Hindlimb muscle (tissue), 1 donor: ENCODE results near the gene REV3L. TPM values are rescaled to one million over a fixed set of nuclear protein-coding genes. Genes with fewer than 3 reads are reported as not detected.
"Not testable (repeated sequence)": the region's sequence is repeated elsewhere in the genome, so short reads cannot be mapped to it uniquely, and the experiment has no call there.

Source experiments
- DNase-seq: peaks from one replicate; pipeline ENCODE4 v3.0.0-alpha.2; 2013
- polyA plus RNA-seq: library from polyadenylated mRNA; unstranded; fragments of 120-200 nt; gene quantifications from one replicate; pipeline ENCODE4 v1.2.1, GENCODE V29; 2013; ENCODE audit not compliant: insufficient read length

Gene REV3L
- polyA plus RNA-seq, 1 donor, result 36.4 TPM

DNA sequence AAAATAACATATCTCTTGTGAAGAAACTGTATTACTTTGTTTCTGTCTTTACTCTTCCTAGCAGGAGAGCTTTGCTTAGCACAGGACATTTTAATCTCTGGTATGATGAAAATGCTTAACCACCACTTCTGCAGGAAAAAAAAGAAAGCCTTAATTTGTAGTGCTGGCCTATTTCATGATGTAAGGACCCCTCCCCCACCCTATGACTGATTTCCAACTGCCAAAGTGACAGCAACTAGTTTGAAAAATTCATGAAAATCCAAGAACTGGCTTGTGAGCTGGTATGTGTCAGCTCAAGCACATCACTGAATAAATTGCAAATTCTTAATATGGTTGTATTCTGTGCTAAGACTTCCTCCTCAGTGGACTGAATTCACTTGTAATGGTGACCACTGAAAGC, 125.3 kb downstream of the REV3L start:
- DNase-seq, result no peak

DNA sequence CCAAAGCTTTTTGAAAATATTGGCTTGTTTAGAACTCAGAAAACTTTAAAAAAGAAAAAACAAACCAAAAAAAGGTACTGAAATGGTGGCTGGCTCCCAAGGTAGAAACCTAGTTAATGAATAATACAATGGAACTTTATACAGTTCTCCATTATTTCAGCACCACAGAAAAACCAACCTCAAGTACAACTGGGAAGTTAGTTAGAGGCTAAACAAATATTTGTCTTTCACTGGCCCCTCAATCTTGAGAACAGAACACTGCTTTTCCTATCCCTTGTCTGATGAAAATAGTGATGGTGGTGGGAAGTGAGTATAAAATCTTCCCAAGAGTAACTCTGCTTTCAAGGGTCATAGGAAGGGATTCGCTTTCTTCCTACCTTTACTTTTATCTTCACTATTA, 126.5 kb downstream of the REV3L start:
- no peak for DNase-seq

DNA sequence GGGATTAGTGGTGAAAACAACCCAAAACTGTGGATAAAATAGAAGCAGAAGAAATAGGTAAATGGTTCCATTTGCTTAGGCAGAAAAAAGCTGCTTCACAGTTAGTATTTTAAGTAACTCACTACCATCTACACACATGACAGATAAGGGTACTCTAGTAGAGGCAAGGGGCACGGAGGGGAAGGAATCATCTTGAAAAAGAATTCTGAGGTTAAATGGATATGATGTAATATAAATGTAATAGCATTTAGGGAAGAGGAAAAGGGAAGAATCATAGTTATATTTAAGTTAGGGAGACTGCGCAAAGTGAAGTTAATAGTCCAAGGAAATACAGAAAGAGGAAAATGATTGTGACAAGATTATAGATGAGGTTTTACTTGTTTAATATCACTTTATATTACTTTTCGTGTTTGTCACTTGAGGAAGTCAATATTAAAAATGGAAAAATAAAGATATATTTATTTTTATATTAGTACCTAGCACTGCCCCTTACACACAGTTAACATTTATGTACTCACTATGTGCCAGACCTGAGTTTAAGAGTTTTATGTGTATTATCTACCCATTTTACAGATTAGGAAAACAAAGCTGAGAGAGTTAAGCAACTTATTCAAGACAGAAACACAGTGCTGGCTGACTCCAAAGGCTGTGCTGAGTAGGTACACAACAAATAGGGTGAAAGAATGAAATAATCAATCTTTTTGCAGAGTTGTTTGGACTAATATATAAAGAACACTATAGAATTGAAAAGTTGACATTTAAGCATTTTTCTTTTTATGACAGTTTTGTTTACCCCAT, 128.1 kb downstream of the REV3L start:
- no peak for DNase-seq

DNA sequence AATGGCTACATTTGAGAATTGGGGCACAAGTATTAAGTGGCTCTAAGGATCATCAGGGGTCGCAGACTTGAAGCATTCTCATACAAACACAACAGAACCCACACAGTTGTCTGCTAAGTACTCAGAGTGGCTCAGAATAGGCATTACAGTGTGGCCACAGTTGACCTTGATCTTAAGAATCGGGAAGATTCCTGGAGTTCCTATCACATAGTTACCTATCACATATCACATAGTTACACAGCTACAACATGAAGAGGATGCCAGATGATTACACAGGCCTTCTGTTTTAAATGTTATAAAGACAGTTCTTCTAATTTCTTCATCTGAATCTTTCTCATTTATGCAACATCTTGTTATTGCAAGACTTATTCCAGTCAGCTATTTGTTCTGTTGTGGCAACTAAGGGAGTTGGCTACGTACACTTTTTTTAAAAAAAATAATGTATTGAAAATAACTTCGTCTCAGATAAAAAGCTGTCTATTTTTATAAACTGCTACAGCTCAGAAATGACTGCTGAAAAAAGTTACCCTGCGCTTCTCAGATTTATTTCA, 129.0 kb downstream of the REV3L start:
- no peak for DNase-seq

DNA sequence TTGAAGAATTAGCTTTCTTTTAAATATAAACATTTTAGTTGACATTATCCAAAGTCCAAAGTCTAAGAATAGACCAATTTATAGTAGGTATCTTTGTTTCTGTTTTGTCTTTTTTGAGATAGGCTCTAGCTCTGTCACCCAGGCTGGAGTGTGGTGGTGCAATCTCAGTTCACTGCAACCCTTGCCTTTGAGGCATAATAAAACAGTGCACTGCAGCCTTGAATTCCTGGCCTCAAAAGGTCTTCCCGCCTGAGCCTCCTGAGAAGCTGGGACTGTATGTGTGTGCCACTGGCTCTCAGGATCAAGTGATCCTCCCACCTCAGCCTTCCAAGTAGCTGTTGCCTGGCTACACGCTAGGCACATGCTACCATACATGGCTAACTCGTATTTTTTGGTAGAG, 135.4 kb downstream of the REV3L start:
- DNase-seq, result no peak

DNA sequence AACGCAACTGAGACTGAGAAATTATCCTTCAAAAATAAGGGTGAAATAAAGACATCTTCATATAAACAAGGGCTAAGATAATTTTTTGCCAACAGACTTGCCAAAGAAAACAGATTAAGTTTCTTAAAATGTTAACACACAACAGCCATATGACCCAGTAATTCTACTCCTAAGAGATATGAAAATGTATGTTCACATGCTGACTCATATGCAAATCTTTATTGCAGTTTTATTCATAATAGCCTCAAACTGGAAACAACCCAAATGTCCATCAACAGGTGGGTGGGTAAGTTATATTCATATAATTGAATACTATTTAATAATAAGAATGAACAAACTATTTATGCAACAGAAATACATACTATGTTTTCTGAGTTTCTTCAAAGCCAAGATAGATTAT, 140.1 kb downstream of the REV3L start:
- no peak for DNase-seq

DNA sequence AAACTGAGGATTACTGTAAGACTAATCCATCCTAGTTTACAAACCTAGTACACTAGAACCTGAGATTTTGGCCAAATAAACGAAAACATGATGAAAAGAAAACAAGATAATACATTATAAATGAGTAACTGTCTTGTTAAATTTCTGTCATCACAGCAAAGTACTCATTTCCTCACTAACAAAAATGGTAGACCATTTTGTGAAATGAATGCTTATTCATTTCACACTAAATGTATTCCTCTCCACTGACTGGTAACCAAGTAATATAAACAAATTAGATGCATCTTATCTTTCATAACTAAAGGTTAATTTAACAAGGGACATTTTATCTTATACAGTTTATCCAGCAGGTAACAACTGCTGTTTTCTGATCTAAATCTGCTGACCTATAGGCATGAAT, 143.7 kb downstream of the REV3L start:
- no peak for DNase-seq

DNA sequence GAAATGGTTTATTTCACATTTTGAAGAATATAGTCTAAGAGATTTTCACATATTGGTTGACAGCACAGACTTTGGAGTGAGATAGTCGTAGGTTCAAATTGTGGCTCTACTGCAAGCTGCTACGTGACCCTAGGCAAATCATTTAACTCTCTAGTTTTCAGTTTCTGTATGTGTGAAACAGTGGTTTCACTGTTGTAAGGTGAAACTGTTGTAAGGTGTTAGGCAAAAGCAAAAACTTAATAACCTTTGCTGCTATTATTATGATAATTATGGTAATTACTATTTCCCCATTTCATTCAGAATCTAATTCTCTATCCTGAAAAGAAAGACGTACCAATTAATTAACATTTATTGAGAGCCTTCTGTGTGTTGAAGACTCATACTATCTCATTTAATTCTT, 144.2 kb downstream of the REV3L start:
- DNase-seq, result no peak

DNA sequence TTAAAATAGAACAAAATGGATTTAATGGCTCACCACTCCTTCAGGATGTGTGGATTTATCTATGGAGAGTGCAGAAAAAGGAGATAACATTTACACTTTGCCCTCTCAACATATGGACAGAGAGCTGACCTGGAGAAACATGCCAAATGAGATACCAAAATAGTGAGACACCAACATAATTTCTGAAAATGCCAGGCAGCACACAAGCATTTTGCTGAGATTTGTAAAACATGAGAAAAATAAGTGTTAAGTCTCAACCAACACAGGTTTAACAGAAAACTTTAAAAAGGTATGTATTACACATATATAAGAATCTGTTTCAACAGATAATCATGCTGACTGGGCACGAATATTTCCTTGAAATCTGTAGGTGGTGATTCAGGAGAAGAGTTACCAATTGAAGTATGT, 145.2 kb downstream of the REV3L start:
- DNase-seq, result no peak

DNA sequence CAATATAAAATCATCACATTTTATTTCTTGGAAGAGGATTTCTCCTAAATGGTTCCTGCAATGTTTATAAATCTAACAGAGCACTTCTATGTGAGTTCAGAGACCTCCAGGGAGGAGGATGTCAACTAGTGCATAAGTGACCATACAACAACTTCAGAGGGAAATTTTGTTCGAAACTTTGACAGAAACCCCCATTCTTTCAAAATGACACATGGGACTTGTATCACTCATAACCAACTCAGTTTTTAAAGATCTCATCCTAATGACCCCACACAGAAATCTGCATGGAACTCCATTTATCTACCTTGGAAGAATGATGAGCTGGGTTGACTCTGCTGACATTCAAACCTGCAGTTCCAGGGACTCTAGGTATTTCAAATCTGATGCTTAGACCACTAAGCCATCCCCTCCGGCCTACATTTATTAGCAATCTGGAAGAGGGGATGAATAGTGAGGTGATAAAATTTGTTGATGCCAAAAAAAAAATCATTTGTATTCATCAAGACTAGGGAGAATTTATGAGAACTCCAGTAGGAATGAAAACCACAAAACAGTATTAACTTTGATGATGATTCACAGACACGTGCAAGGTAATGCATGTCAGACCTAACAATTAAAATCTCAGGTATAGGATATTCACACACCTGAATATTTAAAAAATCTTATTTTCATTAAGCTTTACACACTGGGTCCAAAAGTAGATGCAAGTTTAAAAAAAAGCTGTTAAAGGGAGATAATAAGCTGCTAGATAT, 153.0 kb downstream of the REV3L start:
- DNase-seq, result no peak

DNA sequence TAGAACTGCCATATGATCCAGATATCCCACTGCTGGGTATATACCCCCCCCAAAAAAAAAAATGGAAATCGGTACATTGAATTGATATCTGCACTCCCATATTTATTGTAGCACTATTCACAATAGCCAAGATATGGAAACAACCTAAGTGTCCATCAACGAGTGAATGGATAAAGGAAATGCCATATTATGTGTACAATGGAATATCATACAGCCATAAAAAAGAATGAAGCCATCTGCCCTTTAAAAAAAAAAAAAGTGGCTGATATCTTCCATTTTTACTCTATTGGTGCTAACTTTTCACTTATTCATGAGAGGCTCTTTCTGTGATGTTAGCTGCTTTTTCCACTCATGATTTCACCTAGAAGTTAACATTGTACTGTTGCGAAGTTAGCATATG, 156.5 kb downstream of the REV3L start:
- no peak for DNase-seq

DNA sequence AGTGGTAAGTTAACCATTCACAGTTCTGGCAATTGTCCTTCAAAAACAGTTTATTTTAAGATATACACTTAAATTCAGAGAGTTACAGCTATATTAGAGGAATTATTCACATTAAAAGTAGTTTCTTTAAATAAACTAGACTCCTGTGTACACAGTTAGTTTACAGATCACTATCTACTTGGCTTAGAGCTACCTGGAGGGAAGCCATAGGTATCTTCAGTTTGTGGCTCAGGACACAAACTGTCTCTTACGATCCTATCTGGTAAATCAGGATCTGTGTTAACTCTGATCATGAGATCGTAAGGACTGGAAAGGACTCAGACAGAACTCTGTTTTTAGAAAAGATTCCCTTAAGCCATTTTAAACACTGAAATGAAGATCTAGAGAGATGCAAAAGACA, 160.9 kb downstream of the REV3L start:
- DNase-seq, result no peak

DNA sequence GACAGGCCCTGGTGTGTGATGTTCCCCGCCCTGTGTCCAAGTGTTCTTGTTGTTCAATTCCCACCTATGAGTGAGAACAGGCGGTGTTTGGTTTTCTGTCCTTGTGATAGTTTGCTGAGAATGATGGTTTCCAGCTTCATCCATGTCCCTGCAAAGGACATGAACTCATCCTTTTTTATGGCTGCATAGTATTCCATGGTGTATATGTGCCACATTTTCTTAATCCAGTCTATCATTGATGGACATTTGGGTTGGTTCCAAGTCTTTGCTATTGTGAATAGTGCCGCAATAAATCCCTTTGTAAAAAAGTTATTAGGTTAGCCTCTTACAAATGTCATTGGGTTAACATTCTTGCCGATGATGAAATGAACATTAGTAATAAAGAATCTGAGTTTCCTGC, 175.1 kb downstream of the REV3L start:
- DNase-seq, result not testable (repeated sequence)

DNA sequence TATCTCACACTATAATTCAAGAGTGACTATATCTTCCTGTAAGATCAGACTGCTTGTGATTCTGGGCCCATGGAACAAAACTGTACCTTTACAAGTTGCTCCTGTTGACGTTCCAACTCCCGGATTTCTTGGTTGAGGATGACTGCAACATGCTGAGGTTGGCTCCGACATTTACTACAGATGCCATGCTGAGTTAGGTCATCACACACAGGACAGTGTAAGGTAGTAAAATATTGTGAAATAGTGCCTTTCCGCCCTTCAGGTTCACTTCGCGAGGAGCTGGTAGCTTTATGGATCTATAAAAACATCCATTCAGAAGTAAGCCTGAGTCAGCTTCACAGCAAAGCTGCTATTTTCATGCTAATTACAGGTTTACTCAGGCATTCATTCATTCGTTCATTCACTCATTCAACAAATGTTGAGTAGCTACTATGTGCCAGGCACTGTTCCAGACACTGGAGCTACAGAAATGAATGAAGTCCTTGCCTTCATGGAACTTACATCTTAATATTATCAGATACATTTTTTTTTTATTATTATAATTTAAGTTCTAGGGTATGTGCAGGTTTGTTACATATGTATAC, 175.7 kb downstream of the REV3L start:
- DNase-seq, result no peak

DNA sequence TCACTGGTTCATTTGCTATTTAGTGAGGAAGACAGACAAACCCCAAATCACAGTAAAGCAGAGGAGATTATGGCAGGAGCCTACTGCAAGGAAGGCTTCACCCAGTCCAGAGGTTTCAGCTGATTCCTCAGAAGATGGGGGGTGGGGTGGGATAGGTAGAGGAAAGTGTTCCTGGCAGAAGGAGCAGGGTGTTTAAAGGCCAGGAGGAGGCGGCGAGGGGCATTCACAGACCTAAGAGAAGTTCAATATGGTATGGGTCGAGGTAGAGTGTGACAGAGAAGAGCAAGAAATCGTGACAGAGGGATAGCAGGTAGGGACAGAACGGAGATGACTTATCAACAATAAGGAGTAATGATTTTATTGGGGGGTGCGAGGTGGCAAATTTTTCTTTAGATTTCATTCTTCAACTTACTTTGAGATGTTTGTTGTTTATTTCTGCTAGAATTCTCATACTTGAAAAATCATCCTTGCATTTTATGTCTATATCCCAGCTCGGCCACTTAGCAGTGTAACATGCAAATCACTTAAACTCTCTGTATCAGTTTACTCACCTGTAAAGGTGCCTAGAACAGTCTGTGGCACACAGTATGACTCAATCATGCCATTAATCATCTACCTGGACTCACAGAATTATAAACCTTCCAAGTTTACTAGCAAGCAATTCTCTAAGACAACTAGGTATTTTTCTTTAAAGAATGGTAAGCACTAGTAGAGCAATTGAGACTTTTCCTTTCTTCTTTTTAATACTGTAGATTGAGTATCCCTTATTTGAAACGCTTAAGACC, 176.7 kb downstream of the REV3L start:
- no peak for DNase-seq

DNA sequence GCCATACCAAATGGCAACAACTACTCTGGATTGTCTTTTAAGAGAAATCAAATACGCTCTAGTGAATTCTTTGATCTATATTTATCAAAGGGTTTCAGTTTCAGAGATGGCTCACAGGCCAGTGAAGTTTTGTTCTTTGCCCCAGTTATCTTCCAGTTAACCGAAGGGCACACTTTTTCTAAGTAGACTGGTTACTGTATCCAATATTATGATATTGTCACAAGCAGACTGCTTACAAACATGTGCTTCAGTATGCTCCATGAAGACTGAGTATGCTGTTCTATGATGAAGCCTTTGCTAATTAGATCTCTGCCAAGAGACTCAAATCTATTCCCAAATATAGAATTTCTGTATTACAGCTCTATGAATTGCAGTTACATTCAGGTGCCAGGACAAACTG, 181.1 kb downstream of the REV3L start:
- no peak for DNase-seq

DNA sequence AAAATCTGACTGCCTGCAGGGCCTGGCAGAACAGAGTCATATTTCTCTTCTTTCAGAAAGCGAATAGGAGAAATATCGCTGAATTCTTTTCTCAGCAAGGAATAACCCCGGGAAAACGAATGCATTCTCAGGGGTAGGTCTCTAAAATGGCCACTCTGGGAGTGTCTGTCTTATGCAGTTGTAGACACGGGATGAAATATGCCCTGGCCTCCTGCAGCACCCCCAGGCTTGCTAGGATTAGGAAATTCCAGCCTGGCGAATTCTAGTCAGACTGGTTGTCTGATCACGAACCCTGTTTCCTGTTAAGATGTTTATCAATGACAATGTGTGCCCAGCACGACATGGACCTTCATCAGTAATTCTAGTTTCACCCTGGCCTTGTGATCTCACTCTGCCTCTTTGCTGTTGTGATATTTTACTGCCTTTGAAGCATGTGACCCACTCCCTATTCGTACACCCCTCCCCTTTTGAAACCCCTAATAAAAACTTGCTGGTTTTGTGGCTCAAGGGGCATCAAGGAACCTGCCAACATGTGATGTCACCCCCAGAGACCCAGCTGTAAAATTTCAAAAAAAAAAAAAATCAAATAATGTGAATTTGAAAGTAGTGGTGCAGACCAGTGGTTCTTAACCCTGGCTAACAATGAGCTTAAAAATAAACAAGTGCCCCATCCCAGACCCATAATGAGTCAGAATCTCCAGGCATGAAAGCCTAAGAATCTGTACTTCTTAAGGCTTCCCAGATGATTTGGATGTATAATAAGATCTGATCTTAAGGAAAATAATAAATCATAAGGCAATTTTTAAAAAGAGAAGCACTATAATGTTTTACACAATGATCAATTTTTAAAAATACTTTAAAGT, 181.8 kb downstream of the REV3L start:
- not testable (repeated sequence) for DNase-seq

DNA sequence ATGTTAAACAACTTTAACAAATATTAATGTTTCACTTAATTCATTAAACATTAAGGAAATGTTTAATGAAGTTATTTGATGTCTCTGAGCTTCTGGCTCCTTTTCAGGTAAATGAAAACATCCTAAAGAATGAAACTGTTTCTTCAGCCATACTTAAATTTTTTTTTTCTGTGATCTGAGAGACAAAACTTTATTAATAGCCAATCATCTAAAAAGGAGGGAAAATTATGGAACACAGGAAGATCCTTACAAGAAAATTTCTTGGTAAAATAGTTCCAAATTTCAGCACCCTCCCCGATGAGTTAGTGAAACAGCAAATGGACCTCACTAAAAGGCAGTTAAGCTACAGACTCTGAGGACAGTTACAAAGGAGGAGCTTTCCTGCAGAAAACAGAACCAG, 185.2 kb downstream of the REV3L start:
- DNase-seq, result no peak

DNA sequence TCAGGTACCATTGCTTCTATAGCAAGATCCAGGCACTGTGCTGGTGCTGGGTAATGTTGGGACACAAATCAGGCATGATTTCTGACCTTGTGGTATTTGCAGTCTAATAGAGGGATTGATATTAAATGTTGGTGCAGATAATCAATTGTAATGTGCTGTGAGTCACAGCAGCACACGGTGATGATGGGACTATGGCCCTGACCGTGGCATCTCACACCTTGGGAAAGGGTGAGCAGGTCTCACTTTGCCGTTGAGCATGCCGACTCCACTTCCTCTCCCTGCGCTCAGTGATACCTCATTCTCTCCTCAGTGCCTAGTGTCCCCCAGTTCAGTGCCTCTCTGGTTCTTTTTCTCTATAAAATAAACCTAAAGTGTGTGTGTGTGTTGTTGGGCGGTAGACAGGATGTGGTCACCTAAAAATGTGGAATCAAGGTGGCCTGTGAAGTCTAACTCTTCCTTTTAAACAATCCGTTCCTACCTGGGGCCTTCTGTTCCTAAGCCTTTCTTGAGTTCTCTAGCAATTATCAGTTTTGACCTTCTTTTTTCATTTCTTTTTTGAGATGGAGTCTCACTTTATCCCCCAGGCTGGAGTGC, 188.5 kb downstream of the REV3L start:
- no peak for DNase-seq

DNA sequence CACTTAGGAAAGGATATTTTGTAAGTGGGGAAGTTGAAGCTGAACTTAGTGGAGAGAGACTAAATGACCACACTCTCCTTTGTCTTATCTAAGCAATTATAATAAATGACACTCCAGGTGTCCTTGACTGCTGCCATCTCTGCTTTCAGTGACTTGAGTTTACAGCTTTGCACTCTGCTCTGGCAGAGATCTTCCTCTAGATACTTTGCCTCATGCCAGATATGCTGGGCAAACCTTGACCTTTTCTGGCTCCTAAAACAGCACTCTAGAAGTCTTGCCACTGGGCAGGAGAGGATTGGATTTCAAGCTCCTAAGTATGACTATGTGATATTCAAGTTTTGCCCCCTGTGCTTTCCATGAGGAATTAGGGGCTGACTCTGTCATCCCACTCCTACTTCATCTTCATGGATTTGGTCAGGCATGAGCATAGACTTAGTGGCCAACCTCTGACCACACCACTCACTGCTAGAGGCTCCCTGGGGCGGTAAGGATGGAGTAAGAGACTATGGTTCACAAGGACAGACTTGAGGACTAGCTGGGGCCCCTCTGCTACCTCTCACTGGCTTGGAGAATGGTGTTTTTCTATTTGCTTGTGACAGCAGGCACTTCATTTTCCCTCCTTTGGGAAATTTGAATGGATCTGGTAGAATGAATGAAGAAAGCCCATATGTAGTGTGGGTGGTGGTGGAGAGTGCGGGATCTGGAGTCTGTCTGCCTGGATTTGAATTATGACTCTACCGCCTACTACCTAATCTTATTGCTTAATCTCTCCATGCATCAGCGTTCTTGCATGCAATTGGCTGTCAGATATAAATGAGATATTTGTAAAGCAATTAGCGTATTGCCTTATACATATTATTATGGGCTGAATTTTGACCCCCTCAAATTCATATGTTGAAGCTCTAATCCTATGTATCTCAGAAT, 191.4 kb downstream of the REV3L start:
- no peak for DNase-seq
